GM08714 (cell line): ENCODE results near the gene EIF3J.

ENCODE experiments used
- H3K4me3 ChIP-seq: fragments of 200-500 bp; sonication (Bioruptor generic); 2 replicates; pipeline ENCODE4 v1.5.1; 2014; ENCODE audit warnings: mild to moderate bottlenecking, low read length, inconsistent platforms
- ZNF274 ChIP-seq: IDR thresholded peaks from 2 replicates; pipeline ENCODE4 v1.6.1; 2012; ENCODE audit warnings: mild to moderate bottlenecking, low read depth, low read length

Gene EIF3J

GRCh38 chr15:44595656-44596510 lies 58.9 kb downstream of the EIF3J start:
- no peak overlapping the region for H3K4me3 ChIP-seq
- no peak for TF ChIP-seq ZNF274

DNA sequence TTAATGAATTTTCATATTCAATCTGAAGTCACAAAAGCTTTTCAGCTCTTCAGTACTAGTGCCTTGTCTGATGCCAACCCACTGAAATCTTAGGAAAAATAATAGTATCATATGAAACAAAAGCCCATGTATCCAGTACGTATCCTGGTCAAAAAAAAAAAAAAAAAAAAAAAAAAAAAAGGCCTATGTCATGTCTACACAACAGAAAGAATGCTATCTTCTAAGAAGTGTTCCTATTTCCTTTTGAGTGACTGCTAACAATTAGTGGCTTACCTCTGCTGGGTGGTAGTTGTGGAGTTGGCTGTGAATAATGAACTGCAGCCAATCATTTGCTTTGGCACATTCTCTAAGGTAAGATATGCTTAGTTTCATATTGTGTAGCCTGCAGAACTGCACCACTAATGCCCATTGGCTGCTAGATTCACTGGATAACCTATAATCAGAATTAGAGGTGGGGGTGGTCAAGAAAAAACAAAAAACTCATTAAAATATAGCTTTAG lies 59.6 kb downstream of the EIF3J start:
- TF ChIP-seq ZNF274: no peak
- no peak overlapping the region for H3K4me3 ChIP-seq

DNA sequence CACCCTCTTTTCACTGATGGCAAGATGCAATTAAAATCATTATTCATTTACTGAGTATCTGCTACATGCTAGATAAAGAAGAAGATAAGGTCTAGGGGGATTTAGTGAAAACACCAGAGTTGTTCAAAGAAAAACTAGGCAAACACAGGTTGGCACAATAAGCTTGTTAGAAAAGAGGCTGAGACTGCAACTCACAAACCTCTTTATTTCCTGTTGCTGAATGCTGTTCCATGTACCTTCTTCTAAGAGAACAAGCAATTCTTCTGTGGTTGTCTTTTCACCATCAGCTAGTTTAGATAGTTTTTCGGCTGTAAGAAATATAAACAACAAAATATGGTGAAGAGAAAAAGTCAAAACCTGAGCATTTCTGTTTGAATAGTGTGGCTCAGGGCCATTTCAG lies 61.1 kb downstream of the EIF3J start:
- H3K4me3 ChIP-seq: no peak overlapping the region
- no peak for TF ChIP-seq ZNF274

DNA sequence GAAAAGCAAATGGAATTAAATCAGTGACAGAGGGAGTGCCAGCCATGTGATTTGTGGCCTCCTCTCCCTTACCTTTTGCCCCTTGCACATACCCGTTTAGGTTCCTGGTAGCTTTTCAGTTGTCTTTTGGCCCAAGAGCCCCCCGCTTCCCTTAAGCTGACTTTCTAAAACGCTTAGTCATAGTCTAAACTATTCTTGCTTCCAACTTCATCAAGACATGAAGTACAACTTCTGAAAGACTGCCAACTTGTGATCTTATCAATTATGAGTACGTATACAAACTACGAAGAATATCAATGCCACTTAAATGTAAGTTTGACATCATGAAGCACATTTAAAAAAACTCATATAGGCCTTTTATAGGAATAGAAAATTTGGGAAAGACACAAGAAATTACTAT lies 61.9 kb downstream of the EIF3J start:
- no peak for TF ChIP-seq ZNF274
- H3K4me3 ChIP-seq: no peak overlapping the region

- no peak overlapping the region for H3K4me3 ChIP-seq
- no peak for TF ChIP-seq ZNF274
Measured at GRCh38 chr15:44603126-44603525, 66.2 kb downstream of the EIF3J start.

GRCh38 chr15:44606740-44607139 lies 69.8 kb downstream of the EIF3J start:
- no peak for TF ChIP-seq ZNF274
- no peak overlapping the region for H3K4me3 ChIP-seq
